ENCODE measurements around the gene GDE1.
A peak's percentile ranks its signal among the peaks of the same experiment; 100 is the strongest.
"Not testable (repeated sequence)": the region's sequence is repeated elsewhere in the genome, so short reads cannot be mapped to it uniquely, and the experiment has no call there.

GDE1 gene

GRCh38 chr16:19521471-19522396 is at the start of gene GDE1:
Gene GDE1 (minus strand): TSS chr16:19522098. CDS start chr16:19521964, 134 bp downstream.
- peak; percentile 95 for DNase-seq

GRCh38 chr16:19567560-19567959 is 45.7 kb upstream of the GDE1 start:
- DNase-seq: no peak

- DNase-seq: no peak
These were observed 44.5 kb upstream of the GDE1 start for GRCh38 chr16:19566362-19566761.

- DNase-seq: no peak
These were observed 41.5 kb upstream of the GDE1 start for GRCh38 chr16:19563377-19563776.

- no peak for DNase-seq
These were observed 38.2 kb upstream of the GDE1 start for GRCh38 chr16:19560078-19560477.

GRCh38 chr16:19559242-19559910 is 37.5 kb upstream of the GDE1 start:
- DNase-seq: no peak

- peak; percentile 4 for DNase-seq
These were observed 34.3 kb upstream of the GDE1 start for GRCh38 chr16:19555938-19556771.

GRCh38 chr16:19555186-19555937 is 33.5 kb upstream of the GDE1 start, which contains the start of gene VPS35L:
Gene VPS35L (plus strand): TSS chr16:19555703. CDS start chr16:19555730, 27 bp downstream.
- DNase-seq: peak; percentile 94

GRCh38 chr16:19549673-19550072 is 27.8 kb upstream of the GDE1 start:
- no peak for DNase-seq

GRCh38 chr16:19548144-19548543 is 26.2 kb upstream of the GDE1 start:
- DNase-seq: no peak

- not testable (repeated sequence) for DNase-seq
These were observed 21.5 kb upstream of the GDE1 start for GRCh38 chr16:19543278-19543996.

- DNase-seq: no peak
These were observed 20.4 kb upstream of the GDE1 start for GRCh38 chr16:19542138-19542821.

GRCh38 chr16:19540241-19540970 is 18.5 kb upstream of the GDE1 start:
- no peak for DNase-seq

GRCh38 chr16:19532601-19533000 is 10.7 kb upstream of the GDE1 start:
- DNase-seq: no peak

- DNase-seq: no peak
These were observed 6.8 kb upstream of the GDE1 start for GRCh38 chr16:19528666-19529065.

GRCh38 chr16:19527161-19527560 is 5.3 kb upstream of the GDE1 start:
- DNase-seq: no peak

- DNase-seq: no peak
These were observed 3.5 kb upstream of the GDE1 start for GRCh38 chr16:19525385-19525723.

GRCh38 chr16:19524616-19525384 is 2.9 kb upstream of the GDE1 start:
- DNase-seq: no peak

- no peak for DNase-seq
These were observed 2.4 kb upstream of the GDE1 start for GRCh38 chr16:19524356-19524615.
